HG02852 (cell line): ENCODE measurements around the gene BCAP29.
"Not testable (repeated sequence)": the region's sequence is repeated elsewhere in the genome, so short reads cannot be mapped to it uniquely, and the experiment has no call there.

Experiments used
- ATAC-seq: cut with Tn5 transposase; IDR thresholded peaks from one replicate; pipeline ENCODE4 v1.9.1; 2021; ENCODE audit warnings: mild to moderate bottlenecking, moderate library complexity; ENCODE audit not compliant: unreplicated experiment

Gene BCAP29, protein sequence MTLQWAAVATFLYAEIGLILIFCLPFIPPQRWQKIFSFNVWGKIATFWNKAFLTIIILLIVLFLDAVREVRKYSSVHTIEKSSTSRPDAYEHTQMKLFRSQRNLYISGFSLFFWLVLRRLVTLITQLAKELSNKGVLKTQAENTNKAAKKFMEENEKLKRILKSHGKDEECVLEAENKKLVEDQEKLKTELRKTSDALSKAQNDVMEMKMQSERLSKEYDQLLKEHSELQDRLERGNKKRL

DNA sequence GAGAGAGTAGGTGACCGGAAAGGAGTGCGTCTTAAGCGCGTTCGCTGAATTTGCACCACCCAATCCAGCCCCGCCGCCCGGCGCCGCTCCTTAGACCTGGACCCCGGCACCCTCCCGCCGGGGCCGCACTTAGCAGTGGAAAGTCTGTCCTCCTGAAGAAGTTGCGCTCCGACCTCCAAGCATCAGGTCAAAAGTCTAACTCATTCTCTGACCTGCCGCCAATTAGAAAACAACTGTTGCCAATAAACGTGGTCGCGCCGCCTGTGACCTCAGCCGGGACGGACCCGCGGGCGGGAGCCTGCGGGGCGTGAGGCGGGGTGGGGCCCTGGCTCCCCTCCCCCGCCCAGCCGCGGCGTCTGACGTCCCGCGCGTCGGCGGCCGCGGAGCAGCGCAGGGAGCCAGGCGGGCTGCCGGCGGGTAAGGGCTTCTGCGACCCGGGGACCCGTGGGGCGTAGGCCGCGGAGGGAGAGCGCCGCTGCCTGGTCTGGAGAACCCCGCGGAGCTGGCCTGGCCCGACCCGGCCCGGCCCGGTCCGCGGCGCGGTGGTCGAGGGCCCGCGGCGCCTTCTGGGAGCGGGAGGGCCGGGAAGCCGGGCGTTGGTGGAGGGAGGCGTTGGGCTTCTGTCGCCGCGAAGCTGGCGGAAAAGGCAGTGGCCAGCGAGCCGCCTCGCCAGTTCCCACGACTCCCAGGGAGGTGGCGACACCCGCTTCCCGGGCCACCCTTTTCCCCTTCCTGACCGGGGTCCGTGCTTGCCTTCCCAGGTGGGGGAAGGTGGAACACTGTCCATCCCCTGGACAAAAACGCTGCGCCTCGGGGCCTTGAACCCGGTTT is at the start of gene BCAP29:
Gene BCAP29, plus strand, starts transcription at position 362 of the 831 bp plus-strand sequence. CDS start 527 bp downstream, outside the sequence.
- peak; percentile 93 for ATAC-seq

DNA sequence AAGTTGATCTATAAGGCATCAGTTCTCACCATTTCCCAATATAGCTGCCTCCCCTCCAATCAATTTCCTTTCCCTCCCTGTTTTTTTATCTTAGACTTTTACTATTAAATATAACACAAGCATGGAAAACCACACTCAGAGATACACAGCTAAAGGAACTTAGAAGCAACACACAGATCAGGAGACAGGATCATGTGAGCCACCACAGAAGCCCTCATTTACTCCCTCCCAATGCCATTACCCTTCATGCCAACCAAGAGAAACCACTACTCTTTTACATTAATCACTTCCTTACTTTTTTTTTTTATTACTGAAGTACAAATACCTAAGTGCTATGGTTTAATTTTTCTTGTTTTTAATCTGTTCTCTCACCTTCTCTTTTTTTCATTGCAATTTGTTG is 49.3 kb upstream of the BCAP29 start:
- ATAC-seq = no peak

DNA sequence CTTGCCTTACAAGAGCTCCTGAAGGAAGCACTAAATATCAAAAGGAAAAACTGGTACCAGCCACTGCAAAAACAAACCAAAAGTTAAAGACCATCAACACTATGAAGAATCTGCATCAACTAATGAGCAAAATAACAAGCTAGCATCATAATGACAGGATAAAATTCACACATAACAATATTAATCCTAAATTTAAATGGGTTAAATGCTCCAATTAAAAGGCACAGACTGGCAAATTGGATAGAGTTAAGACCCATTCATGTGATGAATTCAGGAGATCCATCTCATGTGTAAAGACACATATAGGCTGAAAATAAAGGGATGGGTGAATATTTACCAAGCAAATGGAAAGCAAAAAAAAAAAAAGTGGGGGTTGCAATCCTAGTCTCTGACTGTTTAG is 45.9 kb upstream of the BCAP29 start:
- ATAC-seq = no peak

DNA sequence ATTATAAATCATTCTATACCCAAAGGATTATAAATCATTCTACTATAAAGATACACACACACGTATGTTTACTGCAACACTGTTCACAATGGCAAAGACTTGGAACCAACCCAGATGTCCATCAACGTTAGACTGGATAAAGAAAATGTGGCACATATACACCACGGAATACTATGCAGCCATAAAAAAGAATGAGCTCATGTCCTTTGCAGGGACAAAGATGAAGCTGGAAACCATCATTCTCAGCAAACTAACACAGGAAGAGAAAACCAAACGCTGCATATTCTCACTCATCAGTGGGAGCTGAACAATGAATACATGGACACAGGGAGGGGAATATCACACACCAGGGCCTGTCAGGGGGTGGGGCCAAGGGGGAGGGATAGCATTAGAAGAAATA is 42.8 kb upstream of the BCAP29 start:
- ATAC-seq = not testable (repeated sequence)

DNA sequence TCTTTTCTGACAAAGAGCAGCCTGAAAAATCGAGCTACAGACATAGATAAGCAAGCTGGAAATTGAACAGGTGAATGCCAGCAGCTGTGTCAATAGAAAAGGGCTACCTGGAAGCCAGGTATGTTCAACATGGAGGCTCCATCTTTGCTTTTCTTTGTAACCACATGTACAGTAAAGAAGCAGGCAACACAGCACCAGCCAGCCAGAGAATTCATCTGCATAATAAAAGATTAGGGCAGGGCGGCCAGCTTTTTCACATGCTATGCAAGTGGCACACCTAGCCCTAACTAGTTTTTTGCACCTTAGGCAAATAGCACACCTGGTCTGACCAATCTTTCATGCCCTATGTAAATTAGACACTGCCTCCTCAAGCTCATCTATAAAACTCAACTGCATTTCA is 42.0 kb upstream of the BCAP29 start:
- ATAC-seq = no peak

DNA sequence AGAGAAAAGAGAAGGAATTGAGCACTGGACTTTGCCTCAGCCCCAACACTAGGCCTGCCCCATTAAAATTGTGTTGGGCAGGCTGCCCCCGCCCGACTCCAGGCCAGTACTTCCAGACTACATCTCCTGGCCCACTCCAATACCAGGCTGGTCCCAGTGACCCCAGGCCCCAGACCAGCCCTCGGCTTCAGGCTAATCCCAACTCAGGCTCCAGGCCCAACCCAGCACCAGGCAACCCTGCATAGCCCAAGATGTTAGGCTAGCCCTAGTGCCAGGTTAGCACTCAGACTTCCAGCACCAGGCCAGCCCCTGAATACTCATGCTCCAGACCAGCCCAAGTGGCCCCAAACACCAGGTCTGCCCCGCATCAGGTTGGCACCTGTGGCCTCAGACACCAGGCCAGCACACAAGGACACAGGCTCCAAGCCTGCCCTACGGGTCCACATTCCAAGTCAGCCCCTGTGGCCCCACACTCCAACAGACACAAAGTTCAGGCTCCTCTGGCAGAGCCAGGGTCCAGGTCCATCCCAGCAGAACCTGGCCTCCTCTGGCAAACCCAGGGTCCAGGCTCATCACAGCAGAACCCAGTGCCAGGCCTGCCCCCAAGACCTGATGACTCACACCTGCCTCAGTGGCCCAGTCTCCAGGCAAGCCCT is 36.6 kb upstream of the BCAP29 start:
- no peak for ATAC-seq

DNA sequence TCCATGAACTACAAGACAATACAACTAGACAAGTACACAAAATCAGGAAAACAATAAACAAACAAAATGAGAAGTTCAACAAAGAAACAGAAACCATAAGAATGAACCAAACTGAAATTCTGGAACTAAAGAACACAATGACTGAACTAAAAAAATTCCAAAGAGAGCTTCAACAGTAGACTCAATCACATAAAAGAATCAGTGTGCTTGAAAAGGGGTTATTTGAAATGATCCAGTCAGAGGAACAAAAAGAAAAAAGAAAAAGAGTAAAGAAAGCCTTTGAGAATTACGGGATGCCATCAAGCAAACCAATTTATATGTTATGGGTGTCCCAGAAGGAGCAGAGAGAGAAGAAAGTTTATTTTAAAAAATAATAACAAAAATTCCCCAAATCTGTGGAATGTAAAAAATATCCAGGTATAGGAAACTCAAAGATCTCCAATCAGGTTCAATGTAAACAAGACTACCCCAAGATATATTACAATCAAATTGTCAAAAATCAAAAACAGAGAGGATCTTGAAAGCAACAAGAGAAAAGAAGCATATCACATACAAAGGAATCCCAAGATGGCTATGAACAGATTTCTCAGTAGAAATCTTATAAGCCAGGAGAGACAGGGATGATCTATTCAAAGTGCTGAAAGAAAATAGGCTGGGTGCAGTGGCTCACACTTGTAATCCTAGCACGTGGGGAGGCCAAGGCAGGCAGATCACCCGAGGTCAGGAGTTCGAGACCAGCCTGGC is 35.0 kb upstream of the BCAP29 start:
- no peak for ATAC-seq

DNA sequence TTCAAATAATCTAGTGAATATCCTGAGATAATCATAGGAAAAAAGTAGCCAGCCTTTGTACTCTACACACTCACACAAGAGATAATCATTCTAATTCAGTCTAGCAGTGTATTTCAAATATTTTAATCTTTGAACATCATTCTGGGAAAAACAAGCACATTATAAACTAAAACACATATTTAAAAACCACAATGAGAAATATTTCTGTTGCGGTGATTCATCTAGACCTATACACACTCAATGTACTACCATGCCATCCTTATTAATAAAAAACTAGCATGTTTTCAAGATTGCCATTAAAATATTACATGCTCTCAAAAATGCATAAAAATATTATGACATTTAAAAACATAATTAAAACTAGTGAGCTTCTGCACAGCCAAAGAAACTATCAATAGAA is 28.1 kb upstream of the BCAP29 start:
- ATAC-seq = no peak

DNA sequence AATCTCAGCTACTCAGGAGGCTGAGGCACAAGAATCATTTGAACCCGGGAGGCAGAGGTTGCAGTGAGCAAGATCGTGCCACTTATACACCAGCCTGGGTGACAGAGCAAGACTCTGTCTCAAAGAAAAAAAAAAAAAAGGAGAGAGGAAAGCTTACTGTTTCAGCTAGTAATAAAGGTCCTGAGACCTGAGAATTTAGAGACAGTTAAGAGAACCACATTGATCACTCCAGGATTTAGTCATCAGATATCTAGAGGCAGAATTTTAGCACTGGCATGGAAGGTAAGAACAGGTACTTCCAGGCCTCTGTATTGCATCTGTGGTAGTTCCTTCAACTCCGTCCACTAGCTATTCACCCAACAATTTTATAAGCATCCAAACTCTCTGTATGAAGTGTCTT is 24.2 kb upstream of the BCAP29 start:
- ATAC-seq = no peak

DNA sequence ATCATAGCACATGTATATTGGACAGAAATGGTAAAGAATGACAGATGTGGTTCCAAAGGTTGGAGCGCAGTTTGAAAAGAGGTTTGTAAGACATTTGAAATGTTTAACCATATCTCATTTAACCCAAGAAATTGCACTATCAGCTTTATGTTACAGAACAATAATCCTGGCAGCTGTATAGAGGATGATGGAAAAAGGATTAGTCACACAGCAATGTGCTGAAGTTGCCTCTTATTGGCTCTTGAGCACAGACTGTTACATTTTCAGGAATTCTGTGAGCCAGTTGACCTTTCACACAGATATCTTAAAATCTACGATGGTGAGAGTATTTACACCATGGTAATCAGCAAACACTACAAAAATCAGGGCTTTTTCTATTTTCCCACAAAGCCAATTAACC is 20.2 kb upstream of the BCAP29 start:
- no peak for ATAC-seq

DNA sequence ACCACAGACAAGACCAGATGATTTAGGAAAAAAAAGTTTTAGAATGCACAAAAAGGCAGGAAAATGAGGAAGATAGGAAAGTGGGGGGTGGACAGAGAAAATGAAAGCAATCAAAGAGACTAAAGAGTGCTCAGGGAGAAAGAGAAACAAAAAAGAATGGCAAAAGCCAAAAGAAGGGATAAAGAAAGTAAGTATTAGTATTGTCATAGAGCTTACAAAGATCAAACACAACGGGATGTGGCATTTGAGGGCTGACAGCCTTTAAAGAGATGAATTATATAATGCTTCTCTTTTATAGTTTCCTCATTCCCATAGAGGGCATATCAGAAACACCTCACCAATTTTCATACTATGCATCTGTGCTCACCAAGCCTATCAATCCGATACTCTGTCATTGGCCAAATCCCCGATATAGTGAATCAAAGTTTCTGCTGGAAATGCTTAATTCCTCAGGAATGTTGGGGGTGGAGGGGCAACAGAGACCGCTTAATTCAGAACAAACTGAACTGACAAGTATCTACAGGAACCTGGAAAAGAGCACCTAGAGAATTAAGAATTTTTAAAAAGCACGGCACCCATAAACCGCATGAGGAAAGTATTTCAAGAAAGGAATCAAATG is 19.0 kb upstream of the BCAP29 start:
- ATAC-seq = no peak

DNA sequence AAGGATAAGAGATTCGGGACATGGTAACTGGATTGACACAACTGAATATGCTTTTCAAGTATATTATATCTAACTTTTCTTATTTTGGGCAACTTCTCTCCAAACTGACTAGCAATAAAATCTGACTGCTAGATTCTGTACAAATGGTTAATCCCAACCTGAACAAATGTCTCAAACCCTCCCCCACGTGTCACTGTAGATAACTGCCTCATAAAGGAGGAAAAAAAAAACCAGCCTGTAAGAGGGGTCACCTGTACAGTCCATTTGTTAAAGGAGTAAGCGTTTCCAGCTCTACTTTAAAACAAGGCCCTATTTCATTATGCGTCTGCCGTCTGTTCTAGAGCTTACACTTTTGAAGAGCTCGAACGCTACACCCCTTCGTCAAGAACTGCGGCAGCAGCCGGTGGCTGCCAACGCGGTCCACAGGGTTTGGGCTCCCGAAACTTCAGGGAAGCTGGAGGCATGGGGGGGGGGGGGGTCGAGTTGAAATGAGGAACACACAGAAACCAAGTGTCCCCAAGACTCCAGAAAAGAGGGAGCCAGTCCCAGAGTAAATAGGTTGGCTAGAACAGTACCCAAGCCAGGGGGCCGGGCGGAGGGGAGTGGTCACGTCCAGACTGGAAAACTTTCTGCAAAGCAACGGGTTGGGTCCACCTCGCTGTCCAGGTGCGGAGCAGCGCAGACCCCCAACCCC is 16.8 kb upstream of the BCAP29 start:
- peak; percentile 65 for ATAC-seq

DNA sequence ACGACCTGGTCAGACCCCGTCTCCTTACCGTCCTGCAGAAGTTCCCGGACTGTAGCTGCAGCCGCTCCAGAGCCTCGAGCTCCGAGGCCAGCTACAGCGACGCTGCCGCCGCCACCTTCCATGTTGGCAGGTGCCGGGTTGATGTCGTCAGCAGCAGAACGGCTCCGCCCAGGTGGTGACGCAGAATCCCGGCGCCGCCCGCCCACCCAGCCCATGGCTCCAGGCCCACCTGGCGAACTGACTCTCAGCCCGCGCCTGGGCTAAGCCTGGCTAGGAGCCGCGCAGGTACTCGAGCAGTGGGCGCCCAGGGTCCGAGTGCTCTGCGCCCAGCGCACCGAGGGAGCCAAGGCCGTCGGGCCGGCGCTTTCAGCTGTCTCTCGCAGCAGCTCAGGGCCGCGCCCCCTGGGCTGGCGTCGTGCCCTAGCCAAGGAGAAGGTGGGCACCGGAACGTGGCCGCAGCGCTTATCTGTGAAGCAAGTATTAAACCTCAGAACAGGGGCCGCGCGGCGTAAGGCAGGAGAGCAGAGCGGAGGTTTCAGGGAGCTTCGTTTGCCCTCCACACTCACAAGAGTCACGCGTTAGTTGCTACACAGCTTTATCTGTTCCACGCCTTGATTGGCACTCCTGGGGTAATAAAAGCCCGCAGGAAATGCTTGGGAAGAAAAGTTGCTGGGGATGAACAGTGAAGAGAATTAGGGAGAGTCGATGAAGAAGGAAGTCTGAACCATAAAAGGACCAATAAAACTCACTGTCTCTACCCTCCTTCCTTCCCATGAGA is 16.1 kb upstream of the BCAP29 start, which contains the start of the genes COG5 and DUS4L:
Gene COG5, minus strand, starts transcription at position 146 of the 778 bp plus-strand sequence. Its CDS starts 24 bp downstream, at position 122.
Gene DUS4L, plus strand, starts transcription at position 197 of the 778 bp plus-strand sequence. CDS start 3,100 bp downstream, outside the sequence.
- ATAC-seq = peak; percentile 95

DNA sequence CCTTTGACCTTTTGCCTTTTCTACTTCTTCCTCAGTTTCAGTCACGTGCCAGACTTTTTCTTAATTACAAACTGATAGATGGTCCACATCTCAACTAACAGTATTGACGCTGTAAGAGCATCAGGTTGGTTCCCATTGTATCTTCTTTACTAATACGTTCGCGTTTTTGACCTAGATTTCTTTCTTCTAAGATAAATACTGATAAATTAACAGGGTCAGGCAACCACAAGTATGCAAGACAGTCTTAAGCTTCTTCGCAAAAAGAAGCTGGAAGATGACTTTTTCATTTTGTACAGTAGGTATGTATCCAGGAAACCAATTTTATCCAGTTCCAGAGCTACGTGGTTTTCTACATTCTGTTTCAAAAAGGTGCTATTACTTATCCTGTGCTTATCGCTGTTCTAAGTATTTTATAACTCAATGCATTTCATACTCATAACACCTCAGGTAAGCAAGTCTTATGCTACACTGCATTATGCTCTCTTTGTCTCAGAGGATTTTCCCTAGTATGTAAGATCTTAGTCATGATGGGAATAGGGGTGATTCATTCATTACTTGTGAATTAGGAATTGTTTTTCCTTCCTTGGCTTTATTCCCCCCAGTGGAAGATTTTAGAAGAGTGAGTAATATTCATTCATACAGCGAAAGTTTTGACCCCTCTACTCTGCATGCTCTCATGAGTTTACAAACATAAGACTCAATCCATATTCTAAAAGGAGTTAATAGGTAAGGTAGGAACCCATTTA is 15.3 kb upstream of the BCAP29 start:
- no peak for ATAC-seq

DNA sequence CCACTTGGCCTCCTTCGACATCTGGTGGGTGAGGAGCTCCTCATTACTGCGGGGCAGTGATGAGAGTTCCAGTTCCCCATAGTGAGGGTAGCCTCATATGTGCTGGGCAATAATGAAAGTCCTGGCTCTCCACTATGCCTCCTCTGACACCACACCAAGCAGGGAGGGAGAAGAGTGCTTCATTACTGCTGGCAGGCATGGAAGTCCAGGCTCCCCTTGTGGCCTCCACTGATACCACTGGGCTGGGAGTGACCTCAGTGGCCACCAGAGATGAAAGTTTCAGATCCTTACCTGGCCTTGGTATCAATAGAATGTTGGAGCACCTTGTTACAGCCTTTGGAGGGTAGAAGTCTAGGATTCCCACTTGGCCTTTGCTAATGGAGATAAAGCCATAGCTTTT is 9.7 kb upstream of the BCAP29 start:
- no peak for ATAC-seq

DNA sequence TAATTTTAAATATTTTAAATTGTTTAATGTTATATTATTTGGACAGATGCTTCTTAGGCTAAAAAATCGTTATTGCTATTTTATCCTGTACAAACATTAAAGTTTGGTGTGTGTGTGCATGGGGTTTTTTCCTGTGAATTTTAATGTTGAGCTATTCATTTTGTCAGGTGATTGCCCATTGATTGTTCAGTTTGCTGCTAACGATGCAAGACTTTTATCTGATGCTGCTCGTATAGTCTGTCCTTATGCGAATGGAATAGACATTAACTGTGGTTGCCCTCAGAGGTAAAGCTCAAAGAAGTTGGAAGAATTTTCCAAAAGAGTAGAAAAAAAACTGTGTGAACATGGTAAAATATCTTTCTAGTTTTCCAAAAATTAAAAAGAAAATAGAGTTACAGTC is 6.5 kb upstream of the BCAP29 start:
- no peak for ATAC-seq

DNA sequence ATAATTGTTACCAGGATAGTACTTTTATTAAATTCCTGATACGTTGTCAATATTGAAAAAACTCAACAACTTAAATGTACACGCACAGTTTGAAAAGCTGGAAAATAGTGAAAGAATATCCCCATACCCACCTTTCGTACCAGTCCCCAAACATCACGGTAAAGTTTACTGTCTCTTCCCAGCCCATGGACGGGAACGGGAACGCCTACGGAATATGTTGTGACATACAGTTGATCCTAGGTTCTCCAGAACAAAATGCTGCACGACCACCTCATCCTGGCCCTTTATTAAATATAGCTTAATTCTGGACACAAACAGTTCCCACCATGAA is 527 bp upstream of the BCAP29 start:
- ATAC-seq = peak; percentile 2

DNA sequence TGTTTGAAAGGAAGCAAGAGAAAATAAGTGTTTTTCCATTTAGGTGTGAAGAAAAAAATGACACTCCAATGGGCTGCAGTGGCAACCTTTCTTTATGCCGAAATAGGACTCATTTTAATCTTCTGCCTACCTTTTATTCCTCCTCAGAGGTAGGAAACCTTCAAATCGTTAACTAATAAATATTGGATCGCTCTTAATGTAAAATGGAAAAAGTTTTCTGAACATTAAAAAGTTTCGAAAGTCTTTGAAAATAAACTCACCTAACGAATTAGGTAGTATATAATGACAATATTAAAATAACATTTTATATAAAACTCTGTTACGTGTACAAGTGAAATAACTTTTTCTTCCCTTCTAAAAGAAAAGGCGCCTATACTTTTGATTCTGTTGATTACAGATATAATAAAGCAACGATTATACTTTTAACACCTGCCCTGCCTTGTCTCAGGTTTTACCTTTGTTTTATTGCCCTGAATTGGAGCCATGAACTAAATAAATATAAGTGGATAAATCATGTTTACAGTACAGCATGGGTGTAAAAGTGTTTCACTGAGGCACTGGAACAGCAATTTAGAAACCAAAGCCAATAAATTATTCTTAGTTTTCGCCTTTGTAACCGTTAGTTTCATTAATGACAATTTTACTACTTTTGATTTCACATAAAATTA is 804 bp downstream of the BCAP29 start:
- no peak for ATAC-seq
